ENCODE results near the gene CCDC187. TPM values are rescaled to one million over a fixed set of nuclear protein-coding genes. Genes with fewer than 3 reads are reported as not detected.

The CCDC187 gene
- total and polyA plus RNA-seq, 5 donors: not detected

DNA sequence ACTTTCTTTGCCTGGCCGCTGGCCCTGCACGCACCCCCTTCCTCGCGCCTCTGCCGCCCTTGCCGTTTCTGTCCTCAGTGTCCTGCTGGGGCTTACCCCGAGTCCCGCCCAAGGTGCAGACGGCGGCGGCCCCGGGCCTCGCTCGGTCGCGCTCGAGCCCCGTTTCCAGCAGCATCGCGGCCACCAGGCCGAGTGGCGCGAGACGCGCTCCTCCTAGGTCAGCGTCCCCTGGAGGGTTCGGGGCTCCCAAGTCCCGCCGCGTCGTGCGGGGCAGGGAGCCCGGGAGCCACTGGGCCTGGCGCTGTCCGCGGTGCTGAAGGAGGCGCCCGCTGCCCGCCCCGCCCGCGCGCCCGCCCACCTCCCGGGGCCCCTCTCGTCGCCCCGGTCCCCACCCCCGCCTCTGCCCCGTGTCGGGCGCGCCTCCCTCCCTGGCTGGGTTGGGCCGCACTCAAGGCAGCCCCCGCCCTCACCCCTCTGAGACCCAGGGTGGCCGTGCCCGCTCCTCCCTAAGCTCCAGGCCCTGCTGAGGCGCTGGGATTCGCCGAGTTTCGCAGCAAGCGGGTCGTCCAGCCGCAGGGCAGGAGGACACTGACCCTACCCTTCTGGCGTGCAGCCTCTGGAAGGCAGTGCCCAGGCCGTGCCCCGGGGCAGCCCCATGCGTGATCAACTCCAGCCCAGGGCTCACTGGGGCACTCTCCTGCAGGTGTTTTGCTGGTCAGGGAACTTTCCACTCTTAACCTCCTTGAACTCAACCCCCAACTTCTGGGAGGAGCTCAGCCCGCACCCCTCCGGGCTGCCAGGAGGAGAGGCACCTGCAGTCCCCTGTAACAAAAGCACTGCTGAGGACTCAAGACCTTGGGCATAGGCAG lies 98.8 kb downstream of the CCDC187 start, which contains the start of gene LHX3:
Gene LHX3 (minus strand): TSS at position 291 of the 869 bp plus-strand sequence. CDS start 116 bp downstream, at position 175.
- no peaks in the 10 kb centered on the region for H3K4me1 ChIP-seq (ENCODE audit: control insufficient read depth, insufficient read depth, low read length)
- H3K27ac ChIP-seq (ENCODE audit: low read length): no peak within 1 kb of the TSS
- WGBS: 8% methylated on average over 70 of the region's 70 CpGs
- DNase-seq (peak in 1 of 3 donors; percentile 69), ATAC-seq (peak; percentile 23 to 56)
- H3K9me3 ChIP-seq (ENCODE audit: control insufficient read depth, low read length): no peaks in the 10 kb centered on the region
- intact Hi-C loops (cut with DNase I): no loop called here
- H3K27me3 ChIP-seq (ENCODE audit: control insufficient read depth, insufficient read depth): no peaks in the 10 kb centered on the region
- no peak within 1 kb of the TSS for H3K4me3 ChIP-seq (ENCODE audit: low read length)

DNA sequence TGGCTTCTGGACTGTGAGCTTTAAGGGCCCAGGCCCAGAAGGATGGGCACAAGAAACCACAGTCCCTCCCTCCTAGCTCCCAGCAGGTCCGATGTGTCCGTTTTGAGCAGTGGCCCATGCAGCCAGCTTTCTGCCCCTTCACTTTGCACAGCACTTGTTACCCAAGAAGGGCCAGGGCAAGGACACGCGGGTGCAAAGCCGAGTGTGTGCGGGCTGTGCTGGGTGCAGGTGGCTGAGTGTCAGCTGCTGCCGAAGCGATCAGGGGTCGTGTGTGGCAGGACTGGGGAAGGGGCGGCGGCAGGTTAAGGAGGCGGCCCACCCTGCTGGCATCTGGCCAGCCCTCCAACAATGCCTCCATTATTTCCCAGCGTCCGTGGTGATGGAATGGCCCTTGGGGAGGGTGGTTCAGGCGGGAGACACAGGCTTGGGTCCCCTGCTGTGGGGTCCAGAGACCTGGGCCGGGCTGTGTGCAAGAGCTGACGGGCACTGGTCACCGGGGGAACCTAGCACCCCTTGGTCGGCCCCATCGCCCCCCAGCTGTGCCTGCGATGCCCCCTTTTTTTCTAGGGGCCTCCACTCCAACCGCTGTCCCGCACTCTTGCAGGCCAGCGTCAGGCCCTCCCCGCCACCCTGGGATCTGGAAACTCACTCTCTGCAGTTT lies 99.6 kb downstream of the CCDC187 start:
- Histone ChIP-seq H3K9me3 (ENCODE audit: control insufficient read depth, low read length) (no peaks in the 10 kb centered on the region), H3K27me3 (ENCODE audit: control insufficient read depth, insufficient read depth) (no peaks in the 10 kb centered on the region), H3K4me1 (ENCODE audit: control insufficient read depth, insufficient read depth, low read length) (no peaks in the 10 kb centered on the region), H3K4me3 (ENCODE audit: low read length) (no peak overlapping the region), H3K27ac (ENCODE audit: low read length) (no peak overlapping the region)
- WGBS: 43% methylated on average over 25 of the region's 25 CpGs
- intact Hi-C loops (cut with DNase I): no loop called here
- ATAC-seq: no peak
- DNase-seq: no peak

DNA sequence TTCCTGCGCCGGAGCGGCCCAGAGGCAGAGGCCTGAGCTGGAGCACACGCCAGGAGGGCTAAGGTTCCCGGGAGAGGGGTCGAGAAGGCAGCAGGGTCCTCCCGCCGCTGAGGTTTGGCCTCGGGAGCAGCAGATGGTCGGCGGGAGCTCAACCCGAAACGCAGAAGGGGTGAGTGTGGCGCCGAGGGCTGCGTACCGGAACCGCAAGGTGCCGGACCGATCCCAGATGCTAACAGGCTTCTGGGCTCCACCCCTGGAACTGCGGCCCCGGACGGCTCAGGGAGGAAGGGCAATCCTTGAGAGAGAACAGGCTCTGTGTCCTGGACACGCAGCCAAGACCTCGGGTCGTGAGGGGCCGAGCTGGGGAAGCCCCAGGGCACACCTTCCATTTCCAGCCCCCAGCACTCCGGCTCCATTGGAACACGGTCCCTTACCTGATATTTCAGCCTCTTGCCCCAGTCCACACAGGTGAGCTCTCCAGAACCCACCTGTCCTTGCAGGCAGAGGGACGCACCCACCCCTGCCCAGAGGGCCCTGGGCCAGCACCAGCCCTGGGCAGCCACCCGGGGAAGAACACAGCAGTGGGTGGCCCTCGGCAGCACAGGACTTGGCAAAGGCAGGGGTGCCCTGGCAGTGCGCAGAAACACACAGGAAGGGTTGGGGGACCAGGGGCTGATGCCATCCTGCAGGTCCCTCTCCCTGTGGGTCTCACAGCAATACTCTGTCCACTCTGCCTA lies 100.3 kb downstream of the CCDC187 start:
- intact Hi-C loops (cut with DNase I): no loop called here
- ATAC-seq (no peak), DNase-seq (no peak)
- H3K4me3 ChIP-seq (ENCODE audit: low read length): no peak overlapping the region
- H3K4me1 ChIP-seq (ENCODE audit: control insufficient read depth, insufficient read depth, low read length): no peaks in the 10 kb centered on the region
- H3K27ac ChIP-seq (ENCODE audit: low read length): no peak overlapping the region
- H3K27me3 ChIP-seq (ENCODE audit: control insufficient read depth, insufficient read depth): no peaks in the 10 kb centered on the region
- H3K9me3 ChIP-seq (ENCODE audit: control insufficient read depth, low read length): no peaks in the 10 kb centered on the region
- WGBS: 18% methylated on average over 33 of the region's 33 CpGs

- 10% methylated on average over 96 of the region's 99 CpGs for WGBS
These were observed 101.2 kb downstream of the CCDC187 start for GRCh38 chr9:136202454-136203407.

GRCh38 chr9:136201609-136202453 lies 102.1 kb downstream of the CCDC187 start:
- Histone ChIP-seq H3K27ac (ENCODE audit: low read length) (no peak overlapping the region), H3K9me3 (ENCODE audit: control insufficient read depth, low read length) (no peaks in the 10 kb centered on the region), H3K27me3 (ENCODE audit: control insufficient read depth, insufficient read depth) (no peaks in the 10 kb centered on the region), H3K4me1 (ENCODE audit: control insufficient read depth, insufficient read depth, low read length) (no peaks in the 10 kb centered on the region), H3K4me3 (ENCODE audit: low read length) (no peak overlapping the region)
- DNase-seq (no peak), ATAC-seq (no peak)
- WGBS: 6% methylated on average over 85 of the region's 85 CpGs
- intact Hi-C loops (cut with DNase I): no loop called here

More at GRCh38 chr9:136202454-136203407, 101.2 kb downstream of the CCDC187 start:
- intact Hi-C loops (cut with DNase I): no loop called here
- Histone ChIP-seq H3K9me3 (ENCODE audit: control insufficient read depth, low read length) (no peaks in the 10 kb centered on the region), H3K4me1 (ENCODE audit: control insufficient read depth, insufficient read depth, low read length) (no peaks in the 10 kb centered on the region), H3K27ac (ENCODE audit: low read length) (no peak overlapping the region), H3K4me3 (ENCODE audit: low read length) (no peak overlapping the region), H3K27me3 (ENCODE audit: control insufficient read depth, insufficient read depth) (no peaks in the 10 kb centered on the region)
- DNase-seq: no peak
- no peak for ATAC-seq

DNA sequence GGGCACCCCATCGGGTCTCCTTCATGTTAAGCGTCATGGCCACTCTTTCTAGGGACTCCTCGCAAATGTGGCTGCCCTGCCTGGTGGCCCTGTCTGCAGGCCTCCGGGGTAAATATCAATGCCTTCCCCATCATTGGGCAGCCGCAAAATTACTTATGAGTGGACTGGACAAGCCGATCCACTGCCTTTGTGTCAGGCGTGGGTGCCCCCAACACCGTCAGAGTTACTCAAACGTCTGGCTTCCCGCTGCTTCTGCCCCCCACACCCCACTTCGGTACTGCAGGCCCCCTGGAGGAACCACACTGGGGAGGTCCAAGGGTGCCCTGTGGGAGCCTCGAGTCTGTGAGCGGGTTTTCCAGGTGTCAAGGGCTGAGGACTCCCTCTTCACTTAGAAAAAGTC lies 102.7 kb downstream of the CCDC187 start:
- H3K27me3 ChIP-seq (ENCODE audit: control insufficient read depth, insufficient read depth): no peaks in the 10 kb centered on the region
- intact Hi-C loops (cut with DNase I): no loop called here
- ATAC-seq (no peak), DNase-seq (no peak)
- no peak overlapping the region for H3K4me3 ChIP-seq (ENCODE audit: low read length)
- 45% methylated on average over 13 of the region's 13 CpGs for WGBS
- H3K9me3 ChIP-seq (ENCODE audit: control insufficient read depth, low read length): no peaks in the 10 kb centered on the region
- no peaks in the 10 kb centered on the region for H3K4me1 ChIP-seq (ENCODE audit: control insufficient read depth, insufficient read depth, low read length)
- no peak overlapping the region for H3K27ac ChIP-seq (ENCODE audit: low read length)

DNA sequence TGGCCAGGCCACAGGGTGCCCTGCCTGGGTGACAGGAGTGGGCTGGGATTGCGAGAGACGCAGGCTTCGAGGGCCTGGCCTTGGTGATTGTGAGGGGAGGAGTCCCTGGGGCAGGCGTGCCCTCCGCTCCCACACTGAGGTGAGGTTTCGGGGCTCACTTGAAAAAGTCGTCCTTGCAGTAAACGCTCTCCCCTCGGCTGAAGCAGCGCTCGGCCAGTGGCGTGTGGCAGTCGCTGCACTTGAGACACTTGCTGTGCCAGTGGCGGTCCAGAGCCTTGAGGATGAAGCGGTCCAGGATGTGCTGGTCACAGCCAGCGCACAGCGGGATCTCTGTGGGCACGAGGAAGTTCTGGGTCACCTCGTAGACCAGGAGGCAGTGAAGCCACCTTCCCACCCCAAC lies 103.5 kb downstream of the CCDC187 start:
- Histone ChIP-seq H3K9me3 (ENCODE audit: control insufficient read depth, low read length) (no peaks in the 10 kb centered on the region), H3K4me3 (ENCODE audit: low read length) (no peak overlapping the region), H3K4me1 (ENCODE audit: control insufficient read depth, insufficient read depth, low read length) (no peaks in the 10 kb centered on the region), H3K27ac (ENCODE audit: low read length) (no peak overlapping the region), H3K27me3 (ENCODE audit: control insufficient read depth, insufficient read depth) (no peaks in the 10 kb centered on the region)
- ATAC-seq: no peak
- intact Hi-C loops (cut with DNase I): no loop called here
- 44% methylated on average over 19 of the region's 19 CpGs for WGBS
- DNase-seq: no peak

Other genes starting within 250 kb of the CCDC187 start
- 10 to 100 TPM; 31.4 to 45.3 (median 37.8) TPM for gene NACC2, start 208.8 kb downstream of the CCDC187 start, total RNA-seq
- 19.4 TPM for gene NACC2, start 208.8 kb downstream of the CCDC187 start, polyA plus RNA-seq
- 10 to 100 TPM; 18.5 to 25.5 (median 20.9) TPM for gene TMEM250, start 185.2 kb downstream of the CCDC187 start, total RNA-seq
- 16.5 TPM for gene TMEM250, start 185.2 kb downstream of the CCDC187 start, polyA plus RNA-seq
- not detected for gene LHX3, start 99.0 kb downstream of the CCDC187 start, total RNA-seq
- not detected for gene LHX3, start 99.0 kb downstream of the CCDC187 start, polyA plus RNA-seq
- gene QSOX2, start 58.3 kb downstream of the CCDC187 start, total RNA-seq: 1 to 10 TPM; 5.3 to 9.0 (median 7.5) TPM
- 4.5 TPM for gene QSOX2, start 58.3 kb downstream of the CCDC187 start, polyA plus RNA-seq
- 10 to 100 TPM; 46.3 to 90.6 (median 71.6) TPM for gene GPSM1, start 23.4 kb upstream of the CCDC187 start, total RNA-seq
- gene GPSM1, start 23.4 kb upstream of the CCDC187 start, polyA plus RNA-seq: 73.3 TPM
- 10 to 100 TPM; 15.2 to 24.9 (median 22.2) TPM for gene DNLZ, start 59.6 kb upstream of the CCDC187 start, total RNA-seq
- 17.1 TPM for gene DNLZ, start 59.6 kb upstream of the CCDC187 start, polyA plus RNA-seq
- gene CARD9, start 69.6 kb upstream of the CCDC187 start, total RNA-seq: 1 to 10 TPM in 2 of 4 donors, under 1 TPM in 2; 0.76 to 2.1 (median 1.0) TPM
- gene CARD9, start 69.6 kb upstream of the CCDC187 start, polyA plus RNA-seq: 0.68 TPM
- gene SNAPC4, start 96.1 kb upstream of the CCDC187 start, total RNA-seq: 1 to 10 TPM; 3.2 to 4.4 (median 3.9) TPM
- 3.7 TPM for gene SNAPC4, start 96.1 kb upstream of the CCDC187 start, polyA plus RNA-seq
- gene ENTR1, start 106.5 kb upstream of the CCDC187 start, total RNA-seq: 10 to 100 TPM; 18.2 to 22.9 (median 20.1) TPM
- 13.6 TPM for gene ENTR1, start 106.5 kb upstream of the CCDC187 start, polyA plus RNA-seq
- 10 to 100 TPM; 50.8 to 58.5 (median 56.8) TPM for gene PMPCA, start 106.6 kb upstream of the CCDC187 start, total RNA-seq
- 63.4 TPM for gene PMPCA, start 106.6 kb upstream of the CCDC187 start, polyA plus RNA-seq
- 10 to 100 TPM in 1 of 4 donors, 1 to 10 TPM in 3; 8.8 to 12.3 (median 9.2) TPM for gene INPP5E, start 135.8 kb upstream of the CCDC187 start, total RNA-seq
- 7.7 TPM for gene INPP5E, start 135.8 kb upstream of the CCDC187 start, polyA plus RNA-seq
- 10 to 100 TPM; 24.2 to 35.3 (median 28.6) TPM for gene SEC16A, start 178.9 kb upstream of the CCDC187 start, total RNA-seq
- gene SEC16A, start 178.9 kb upstream of the CCDC187 start, polyA plus RNA-seq: 23.1 TPM
- gene NOTCH1, start 242.0 kb upstream of the CCDC187 start, total RNA-seq: 10 to 100 TPM; 20.4 to 31.9 (median 29.4) TPM
- gene NOTCH1, start 242.0 kb upstream of the CCDC187 start, polyA plus RNA-seq: 10.8 TPM